Tibial nerve (tissue), 4 donors: ENCODE measurements around the gene CHPF. TPM values are rescaled to one million over a fixed set of nuclear protein-coding genes. Genes with fewer than 3 reads are reported as not detected.

Experiments used
- DNase-seq, 2 donors: peaks; one replicate each; pipeline ENCODE4 v3.0.0-alpha.2; 2019; ENCODE audit warnings: low spot score in 2 of 2
- H3K27ac ChIP-seq, 4 donors: fragments of 200-600 bp; sonication (generic) in 3 of 4; one replicate each; pipeline ENCODE4 v1.5.1; 2017 to 2019; ENCODE audit warnings: mild to moderate bottlenecking in 1 of 4
- H3K27me3 ChIP-seq, 2 donors: fragments of 200-600 bp; sonication (generic) in 1 of 2; one replicate each; pipeline versions ENCODE4 v1.5.1 to v1.6.0; 2017 to 2019
- H3K36me3 ChIP-seq, 3 donors: fragments of 200-600 bp; sonication (generic); one replicate each; pipeline ENCODE4 v1.5.1; 2018 to 2019
- H3K4me1 ChIP-seq, 4 donors: fragments of 200-600 bp; sonication (generic) in 3 of 4; one replicate each; pipeline ENCODE4 v1.5.1; 2017 to 2019
- H3K4me3 ChIP-seq, 4 donors: fragments of 200-600 bp; sonication (generic) in 3 of 4; one replicate each; pipeline ENCODE4 v1.5.1; 2017 to 2019; ENCODE audit warnings: mild to moderate bottlenecking in 1 of 4, moderate library complexity in 1 of 4
- H3K9me3 ChIP-seq, 4 donors: fragments of 200-600 bp; sonication (generic) in 3 of 4; one replicate each; pipeline ENCODE4 v1.5.1; 2017 to 2019
- CTCF ChIP-seq, 5 experiments: fragments of 200-600 bp in 3 of 5; fragments of 450-650 bp in 2 of 5; sonication (generic) in 3 of 5; IDR thresholded peaks; one replicate each; pipeline ENCODE4 v1.5.1; 2016 to 2019; ENCODE audit warnings: antibody characterized with exemption in 5 of 5, mild to moderate bottlenecking in 3 of 5, moderate library complexity in 2 of 5
- EP300 ChIP-seq, 2 donors: sonication (generic); formaldehyde crosslinking; IDR thresholded peaks; one replicate each; pipeline ENCODE4 v1.6.1; 2017; ENCODE audit warnings: antibody characterized with exemption in 2 of 2, mild to moderate bottlenecking in 1 of 2
- POLR2A ChIP-seq, 2 donors: fragments of 450-650 bp; IDR thresholded peaks; one replicate each; pipeline ENCODE4 v1.6.1; 2017; ENCODE audit warnings: antibody characterized with exemption in 2 of 2, mild to moderate bottlenecking in 2 of 2, moderate library complexity in 2 of 2
- WGBS, 2 donors: methylation state at CpG; one replicate each; pipeline ENCODE4 v1.1.5; 2018; 5-methylcytosine and 5-hydroxymethylcytosine counted together
- total RNA-seq, 4 donors: library from RNA; depleted of rRNA; stranded (reverse); fragments of >200 nt; gene quantifications; one replicate each; pipeline ENCODE4 v1.1.0, GENCODE V29; 2016

The CHPF gene
- total RNA-seq, 4 donors from 2014 or later: 51.3 to 91.2 (median 62.9) TPM

GRCh38 chr2:219525533-219526232 is 17.9 kb downstream of the CHPF start:
- no peak for DNase-seq
- no peak for TF ChIP-seq EP300 (IDR thresholded peaks at IDR 0.05)
- no peak for TF ChIP-seq POLR2A (IDR thresholded peaks at IDR 0.05)
- TF ChIP-seq CTCF (IDR thresholded peaks at IDR 0.05): no peak
- Histone ChIP-seq H3K4me1 (peaks cover 0 to 36% (median 11%) of the 10 kb centered on the region in 4 donors), H3K27ac (no peak overlapping the region), H3K4me3 (no peak overlapping the region), H3K27me3 (peaks cover 0 to 92% of the 10 kb centered on the region in 2 donors), H3K9me3 (no peaks in the 10 kb centered on the region), H3K36me3 (no peaks in the 10 kb centered on the region)
- WGBS, 2 donors: 66% methylated on average over 9 of the region's 9 CpGs

GRCh38 chr2:219524817-219525216 is 18.8 kb downstream of the CHPF start:
- 93 to 98% methylated on average over 2 of the region's 2 CpGs for WGBS, 2 donors
- DNase-seq: no peak
- Histone ChIP-seq H3K9me3 (no peaks in the 10 kb centered on the region), H3K27ac (no peak overlapping the region), H3K4me3 (no peak overlapping the region), H3K4me1 (peaks cover 0 to 29% (median 11%) of the 10 kb centered on the region in 4 donors), H3K27me3 (peaks cover 0 to 97% of the 10 kb centered on the region in 2 donors), H3K36me3 (no peaks in the 10 kb centered on the region)
- no peak for TF ChIP-seq POLR2A (IDR thresholded peaks at IDR 0.05)
- TF ChIP-seq CTCF (IDR thresholded peaks at IDR 0.05): no peak
- TF ChIP-seq EP300 (IDR thresholded peaks at IDR 0.05): no peak

DNA sequence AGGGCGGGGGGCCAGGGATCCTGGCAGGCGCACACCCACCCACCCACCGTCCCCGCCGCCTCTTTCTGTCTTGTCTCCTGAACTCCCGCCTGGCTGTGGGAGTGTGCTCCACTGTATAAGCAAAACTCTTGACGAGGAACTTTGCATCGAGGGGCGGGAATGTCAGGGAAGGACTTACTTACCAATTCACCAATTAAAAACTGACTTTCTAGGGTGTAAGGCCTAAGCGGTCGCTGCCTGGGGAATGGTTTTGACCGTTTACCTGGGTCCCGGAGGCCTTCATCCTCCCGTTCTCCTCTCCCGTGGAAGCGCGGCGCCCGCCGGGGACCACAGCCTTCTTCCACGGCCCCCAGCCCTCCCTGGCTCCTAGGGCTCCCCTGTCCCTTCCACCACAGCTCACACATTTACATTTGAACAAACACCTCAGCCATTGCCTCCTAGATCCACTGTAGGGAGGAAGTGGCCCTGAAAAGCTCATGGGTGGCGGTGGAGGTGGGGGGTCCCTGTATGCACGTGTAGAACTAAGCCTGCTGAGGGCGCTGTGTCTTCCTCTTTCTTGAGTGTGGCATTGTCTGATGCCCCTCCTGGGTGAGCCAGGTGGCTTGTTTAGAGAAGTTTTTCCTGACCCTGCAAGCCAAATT is 20.5 kb downstream of the CHPF start:
- 35 to 52% methylated on average over 15 to 22 of the region's 24 CpGs for WGBS, 2 donors

GRCh38 chr2:219522111-219523030 is 21.2 kb downstream of the CHPF start:
- Histone ChIP-seq H3K27ac (peak overlapping the region in 1 of 4 donors; percentile 6), H3K4me3 (peak overlapping the region in 3 of 4 donors; percentile 1 to 39 (median 11)), H3K36me3 (no peaks in the 10 kb centered on the region), H3K27me3 (peaks cover 0 to 78% of the 10 kb centered on the region in 2 donors), H3K9me3 (no peaks in the 10 kb centered on the region), H3K4me1 (peaks cover 0 to 34% (median 11%) of the 10 kb centered on the region in 4 donors)
- no peak for TF ChIP-seq CTCF (IDR thresholded peaks at IDR 0.05)
- TF ChIP-seq POLR2A (IDR thresholded peaks at IDR 0.05): no peak
- TF ChIP-seq EP300 (IDR thresholded peaks at IDR 0.05): no peak
- 7 to 9% methylated on average over 51 to 64 of the region's 70 CpGs for WGBS, 2 donors
- no peak for DNase-seq

More for the DNA sequence above, 20.5 kb downstream of the CHPF start:
- peaks cover 0 to 27% (median 11%) of the 10 kb centered on the region in 4 donors for H3K4me1 ChIP-seq
- DNase-seq: no peak
- peaks cover 0 to 86% of the 10 kb centered on the region in 2 donors for H3K27me3 ChIP-seq
- no peaks in the 10 kb centered on the region for H3K9me3 ChIP-seq
- H3K27ac ChIP-seq: no peak overlapping the region
- H3K36me3 ChIP-seq: no peaks in the 10 kb centered on the region
- TF ChIP-seq POLR2A (IDR thresholded peaks at IDR 0.05) (no peak), EP300 (IDR thresholded peaks at IDR 0.05) (no peak), CTCF (IDR thresholded peaks at IDR 0.05) (no peak)
- H3K4me3 ChIP-seq: peak overlapping the region in 2 of 4 donors; percentile 1 to 39
